D721Med (cell line): ENCODE data around the gene FBXO24.

ENCODE experiments used
- DNase-seq: peaks from one replicate; pipeline ENCODE4 v3.0.0; 2011; ENCODE audit warnings: low spot score; ENCODE audit not compliant: insufficient read length
- FAIRE-seq: peaks from 2 replicates; lab custom pipeline; 2011; peaks lifted over from hg19 to GRCh38; lab: Jason Lieb, UNC
- TF ChIP-seq, protein P1 (sequence below): IDR thresholded peaks from 2 replicates; pipeline ENCODE4 v1.5.1; 2012; ENCODE audit warnings: mild to moderate bottlenecking, control low read depth; ENCODE audit not compliant: insufficient read depth; ENCODE audit errors: missing control alignments

Gene FBXO24

DNA sequence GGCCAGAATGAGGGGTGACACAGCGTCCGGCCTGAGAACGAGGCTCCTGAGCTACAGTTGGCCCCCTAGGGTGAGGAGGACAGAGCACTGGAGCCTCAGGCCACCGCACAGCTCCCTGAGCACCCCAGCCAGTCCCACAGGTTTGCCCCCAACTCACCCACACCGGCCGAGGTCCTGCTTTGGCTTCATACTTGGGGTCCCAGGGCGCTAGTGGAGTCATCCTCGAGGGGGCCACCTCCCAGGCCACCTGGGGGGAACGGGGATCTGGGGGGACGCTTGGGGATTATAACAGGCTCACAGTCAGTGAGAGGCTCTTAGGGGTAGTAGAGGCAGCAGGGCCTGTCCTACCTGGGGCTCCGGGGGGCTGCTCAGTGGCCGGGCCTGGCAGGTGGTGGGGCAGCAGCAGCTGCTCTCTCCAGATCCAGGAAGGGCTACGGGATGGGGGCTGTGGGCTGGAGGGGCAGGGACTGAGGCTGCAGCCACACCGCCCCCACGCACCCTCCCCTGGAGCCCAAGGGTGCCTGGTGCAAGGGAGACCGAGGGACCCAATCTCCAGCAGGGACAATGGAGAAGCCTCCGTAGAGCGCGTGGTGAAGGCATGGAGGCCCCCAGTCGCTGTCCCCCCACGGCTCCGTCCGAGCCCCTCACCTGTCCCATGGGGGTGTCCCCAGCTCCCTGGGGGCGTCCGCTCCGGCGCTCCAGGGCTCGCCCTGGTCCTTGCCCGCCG, 13.0 kb upstream of the FBXO24 start:
- DNase-seq (no peak), FAIRE-seq (no peak)
- TF ChIP-seq, protein P1, sequence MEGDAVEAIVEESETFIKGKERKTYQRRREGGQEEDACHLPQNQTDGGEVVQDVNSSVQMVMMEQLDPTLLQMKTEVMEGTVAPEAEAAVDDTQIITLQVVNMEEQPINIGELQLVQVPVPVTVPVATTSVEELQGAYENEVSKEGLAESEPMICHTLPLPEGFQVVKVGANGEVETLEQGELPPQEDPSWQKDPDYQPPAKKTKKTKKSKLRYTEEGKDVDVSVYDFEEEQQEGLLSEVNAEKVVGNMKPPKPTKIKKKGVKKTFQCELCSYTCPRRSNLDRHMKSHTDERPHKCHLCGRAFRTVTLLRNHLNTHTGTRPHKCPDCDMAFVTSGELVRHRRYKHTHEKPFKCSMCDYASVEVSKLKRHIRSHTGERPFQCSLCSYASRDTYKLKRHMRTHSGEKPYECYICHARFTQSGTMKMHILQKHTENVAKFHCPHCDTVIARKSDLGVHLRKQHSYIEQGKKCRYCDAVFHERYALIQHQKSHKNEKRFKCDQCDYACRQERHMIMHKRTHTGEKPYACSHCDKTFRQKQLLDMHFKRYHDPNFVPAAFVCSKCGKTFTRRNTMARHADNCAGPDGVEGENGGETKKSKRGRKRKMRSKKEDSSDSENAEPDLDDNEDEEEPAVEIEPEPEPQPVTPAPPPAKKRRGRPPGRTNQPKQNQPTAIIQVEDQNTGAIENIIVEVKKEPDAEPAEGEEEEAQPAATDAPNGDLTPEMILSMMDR: no peak

DNA sequence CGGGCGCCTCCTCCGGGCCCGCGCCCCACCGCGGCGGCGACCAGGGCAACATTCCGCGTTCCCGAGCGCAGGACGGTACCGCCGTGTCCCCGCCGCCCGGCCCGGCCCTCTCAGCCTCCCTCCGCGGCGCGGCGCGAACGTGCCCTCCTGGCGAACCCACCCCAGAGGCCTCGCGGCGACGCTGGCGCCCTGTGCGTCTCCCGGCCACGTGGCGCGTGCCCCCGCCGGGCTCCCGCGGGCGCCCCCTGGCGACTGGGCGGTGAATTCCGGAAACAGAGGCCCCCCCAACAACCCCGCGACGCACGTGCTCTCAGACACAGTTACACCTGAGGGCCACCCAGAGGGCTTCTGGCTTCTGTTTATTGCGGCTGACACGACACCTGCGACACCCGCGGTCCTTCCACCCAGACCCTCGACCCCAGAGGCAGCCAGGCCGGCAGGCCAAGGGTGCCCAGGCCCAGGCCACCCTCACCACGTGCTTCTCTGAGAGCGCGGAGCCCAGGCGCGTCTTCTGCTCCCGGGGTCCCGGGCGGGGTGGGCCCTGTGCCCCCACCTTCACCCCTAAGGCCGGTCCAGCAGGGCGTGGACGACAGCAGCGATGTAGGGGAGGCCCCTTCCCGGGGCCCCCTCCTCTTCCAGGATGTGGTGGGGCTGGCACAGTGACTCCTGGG, 12.3 kb upstream of the FBXO24 start, which contains the start of gene SAP25:
Gene SAP25, minus strand, starts transcription at position 210 of the 671 bp plus-strand sequence. Its CDS starts 158 bp downstream, at position 52.
- TF ChIP-seq, protein P1: no peak
- DNase-seq (no peak), FAIRE-seq (no peak)

DNA sequence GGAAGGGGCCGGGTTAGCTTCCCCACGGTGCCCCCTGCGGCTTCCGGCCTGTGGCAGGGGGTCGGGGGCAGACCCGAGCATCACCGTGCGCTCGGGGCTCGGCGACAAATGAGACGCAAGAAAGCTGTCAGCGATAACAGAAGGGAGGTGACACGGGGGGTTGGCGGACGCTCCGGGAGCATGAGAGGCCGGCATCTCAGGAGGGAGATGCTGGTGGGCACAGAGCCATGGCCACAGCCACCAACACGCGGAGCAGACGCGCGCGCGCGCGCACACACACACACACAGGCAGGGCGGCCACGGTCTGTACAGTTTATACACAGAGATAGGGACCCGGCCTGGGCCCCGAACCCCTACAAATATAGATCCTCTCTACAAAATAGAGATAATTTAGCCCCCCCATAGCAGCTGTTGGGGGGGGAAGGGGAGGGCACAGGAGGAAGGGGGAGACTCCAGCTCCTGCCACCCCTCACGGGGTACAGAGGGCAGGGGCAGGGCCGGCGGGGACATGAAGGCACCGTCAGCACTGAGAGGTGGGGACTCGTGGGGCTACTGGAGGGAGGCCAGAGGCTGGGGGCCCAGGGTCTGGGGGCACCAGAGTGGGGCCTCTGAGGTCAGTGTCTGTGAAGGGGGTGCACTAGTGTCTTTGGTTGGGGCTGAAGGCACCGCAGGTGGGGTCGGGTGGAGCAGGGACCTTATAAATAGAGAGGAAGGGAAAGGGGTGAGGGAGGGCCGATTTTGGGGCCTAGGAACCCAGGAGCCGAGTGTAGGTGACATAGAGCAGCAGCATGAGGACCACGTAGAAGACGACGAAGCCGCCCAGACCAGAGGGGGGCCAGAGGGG, 11.5 kb upstream of the FBXO24 start:
- TF ChIP-seq, protein P1: no peak
- no peak for DNase-seq
- FAIRE-seq: no peak

DNA sequence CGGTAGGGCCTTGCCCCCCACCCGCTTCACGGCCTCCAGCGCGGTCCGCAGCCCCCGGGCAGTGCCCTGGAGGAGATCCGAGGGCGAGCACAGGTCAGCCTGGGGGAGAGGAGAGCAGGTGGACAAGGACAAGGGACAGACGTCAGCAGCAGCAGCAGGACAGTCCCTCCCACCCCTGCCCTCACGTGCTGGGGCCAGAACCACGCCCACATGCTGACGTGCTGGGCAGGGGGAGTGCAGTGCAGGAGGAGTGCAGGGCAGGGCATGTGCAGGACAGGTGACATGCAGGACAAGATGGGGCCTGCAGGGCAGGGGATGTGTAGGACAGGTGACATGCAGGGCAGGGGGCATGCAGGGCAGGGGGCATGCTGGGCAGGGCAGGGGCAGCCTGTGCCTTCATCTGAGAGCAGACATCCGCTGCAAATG, 10.9 kb upstream of the FBXO24 start:
- TF ChIP-seq, protein P1: no peak
- FAIRE-seq: no peak
- DNase-seq: no peak

DNA sequence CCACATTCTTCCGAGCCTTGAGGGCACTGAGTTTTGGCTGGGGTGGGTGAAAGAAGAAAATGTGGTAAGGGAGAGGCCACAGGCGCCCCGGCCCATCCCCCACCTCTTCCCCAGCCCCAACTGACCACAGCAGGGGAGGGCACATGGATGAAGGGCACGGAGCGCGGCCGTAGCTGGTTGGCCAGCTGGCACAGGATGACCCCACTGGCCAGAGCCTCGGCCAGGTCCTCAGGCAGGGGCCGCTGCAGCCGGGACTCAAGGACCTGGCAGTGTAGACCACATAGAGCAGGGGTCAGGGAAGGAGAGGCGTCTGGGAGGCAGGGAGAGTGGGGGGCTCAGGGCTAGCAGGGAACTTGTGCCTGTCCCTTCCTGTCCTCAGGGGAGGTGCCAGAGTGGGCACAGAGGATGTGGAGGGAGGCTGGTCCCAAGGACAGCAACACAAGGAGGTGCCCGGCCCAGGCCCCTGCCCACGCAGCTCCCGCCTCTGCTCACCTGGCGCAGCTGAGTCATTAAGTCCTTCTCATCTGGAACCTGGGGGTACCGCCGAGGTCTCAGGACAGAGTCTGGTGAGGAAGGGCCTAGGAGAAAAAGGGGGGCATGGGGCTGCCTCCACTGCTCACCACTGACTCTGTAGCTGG, 10.3 kb upstream of the FBXO24 start:
- no peak for DNase-seq
- TF ChIP-seq, protein P1: no peak
- no peak for FAIRE-seq

DNA sequence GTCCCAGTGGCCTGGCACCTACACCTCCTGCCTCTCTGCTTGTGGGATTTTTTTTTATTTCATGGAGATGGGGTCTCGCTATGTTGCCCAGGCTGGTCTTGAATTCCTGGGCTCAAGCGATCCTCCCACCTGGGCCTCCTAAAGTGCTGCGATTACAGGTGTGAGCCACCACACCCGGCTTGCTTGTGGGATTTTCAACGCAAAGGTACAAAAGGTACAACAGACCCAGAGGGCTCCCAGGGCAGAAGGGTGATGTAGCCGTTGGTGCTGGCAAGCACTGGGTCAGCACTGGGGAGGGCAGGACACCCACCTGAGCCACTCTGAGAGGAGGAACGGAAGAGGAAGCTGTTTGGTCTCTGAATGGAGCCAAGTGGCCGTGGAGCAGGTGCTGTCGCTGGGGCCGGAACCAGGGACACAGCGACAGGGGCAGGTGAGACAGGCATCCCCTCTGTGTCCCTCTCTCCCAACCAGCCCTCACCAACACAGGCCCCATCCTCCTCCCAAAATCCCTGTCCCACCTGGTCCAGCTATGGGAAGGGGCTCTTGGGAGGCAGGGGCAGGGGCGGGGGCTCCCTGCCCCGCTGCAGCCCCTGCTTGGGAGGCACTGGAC, 9.6 kb upstream of the FBXO24 start:
- TF ChIP-seq, protein P1: no peak
- FAIRE-seq (no peak), DNase-seq (no peak)
